ENCODE data around the gene RRP1B. TPM values are rescaled to one million over a fixed set of nuclear protein-coding genes. Genes with fewer than 3 reads are reported as not detected.
A peak's percentile ranks its signal among the peaks of the same experiment; 100 is the strongest.

RRP1B gene
- total RNA-seq, 4 donors from 2014 or later: 12.5 to 24.7 (median 18.9) TPM

- H3K9me3 ChIP-seq: no peaks in the 10 kb centered on the region
- peaks cover 17 to 19% of the 10 kb centered on the region in 2 donors for H3K4me1 ChIP-seq
- no peak overlapping the region for H3K27ac ChIP-seq
- ATAC-seq (no peak), DNase-seq (no peak)
- H3K36me3 ChIP-seq: peaks cover 0 to 3% of the 10 kb centered on the region in 2 donors
- TF ChIP-seq CTCF (IDR thresholded peaks at IDR 0.05 in 4 of 5, conservative IDR thresholded peaks at IDR 0.05 in 1 of 5) (no peak), POLR2A (IDR thresholded peaks at IDR 0.05) (no peak)
- H3K27me3 ChIP-seq: no peaks in the 10 kb centered on the region
- in situ Hi-C loops (cut with MboI; ENCODE audit: low sequenced_read_pairs in 4 of 4) (no loop called here), intact Hi-C loops (cut with DNase I; ENCODE audit: low total_unique reads) (loop anchor here (2.0 to 5.0 kb wide), 2 partner anchors 60 to 779 kb away; partner anchors contain the start of genes PDXK and WDR4)
- H3K4me3 ChIP-seq: no peak overlapping the region
These were observed 1.8 kb upstream of the RRP1B start for GRCh38 chr21:43657355-43658087.

DNA sequence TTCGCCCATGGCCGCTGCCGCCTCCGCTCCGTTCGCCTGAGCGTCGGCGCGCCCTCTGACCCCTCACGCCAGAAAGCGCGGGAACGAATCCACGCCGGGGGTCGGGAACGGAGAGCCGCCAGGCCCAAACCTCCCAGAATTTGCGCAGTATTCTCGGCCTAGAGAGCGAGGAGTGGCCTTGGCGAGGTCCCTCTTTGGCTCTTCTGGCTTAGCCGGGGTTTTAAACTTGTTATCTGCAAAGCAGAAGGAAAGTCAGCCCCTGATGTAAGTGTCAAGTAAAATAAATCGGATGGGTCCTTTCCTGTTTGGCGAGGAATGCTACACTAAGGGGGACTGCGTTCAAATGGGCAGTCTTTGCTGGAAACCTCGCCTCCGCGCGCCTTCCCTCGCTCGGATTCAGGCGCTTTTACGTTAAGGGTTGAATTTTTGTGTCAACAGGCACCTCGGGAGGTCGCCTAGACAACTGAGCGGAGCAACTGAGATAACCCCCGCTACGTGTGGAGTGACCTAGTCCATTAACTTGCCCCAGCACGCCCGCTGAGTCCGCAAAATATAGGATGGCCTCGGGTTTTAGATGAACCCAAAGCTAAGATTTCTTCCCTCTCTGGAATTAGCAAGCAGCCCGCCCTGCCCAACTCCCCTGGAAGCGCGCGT is 1.1 kb upstream of the RRP1B start:
- DNase-seq (no peak), ATAC-seq (no peak)
- Histone ChIP-seq H3K9me3 (no peaks in the 10 kb centered on the region), H3K36me3 (peaks cover 0 to 8% of the 10 kb centered on the region in 2 donors), H3K27ac (no peak overlapping the region), H3K27me3 (no peaks in the 10 kb centered on the region), H3K4me1 (peaks cover 17 to 19% of the 10 kb centered on the region in 2 donors), H3K4me3 (no peak overlapping the region)
- in situ Hi-C loops (cut with MboI; ENCODE audit: low sequenced_read_pairs in 4 of 4) (no loop called here), intact Hi-C loops (cut with DNase I; ENCODE audit: low total_unique reads) (loop anchor here (2.0 to 5.0 kb wide), 2 partner anchors 59 to 779 kb away; partner anchors contain the start of genes PDXK and WDR4)
- TF ChIP-seq POLR2A (IDR thresholded peaks at IDR 0.05) (no peak), CTCF (IDR thresholded peaks at IDR 0.05 in 4 of 5, conservative IDR thresholded peaks at IDR 0.05 in 1 of 5) (no peak)

GRCh38 chr21:43658769-43659135 is 608 bp upstream of the RRP1B start:
- in situ Hi-C loops (cut with MboI; ENCODE audit: low sequenced_read_pairs in 4 of 4) (no loop called here), intact Hi-C loops (cut with DNase I; ENCODE audit: low total_unique reads) (loop anchor here (2.0 to 5.0 kb wide), 2 partner anchors 59 to 780 kb away; partner anchors contain the start of genes PDXK and WDR4)
- DNase-seq (peak in 1 of 2 donors; percentile 21), ATAC-seq (no peak)
- H3K4me1 ChIP-seq: peaks cover 17 to 19% of the 10 kb centered on the region in 2 donors
- TF ChIP-seq POLR2A (IDR thresholded peaks at IDR 0.05): no peak
- TF ChIP-seq CTCF (IDR thresholded peaks at IDR 0.05 in 4 of 5, conservative IDR thresholded peaks at IDR 0.05 in 1 of 5): no peak
- peaks cover 0 to 12% of the 10 kb centered on the region in 2 donors for H3K36me3 ChIP-seq
- no peaks in the 10 kb centered on the region for H3K9me3 ChIP-seq
- no peaks in the 10 kb centered on the region for H3K27me3 ChIP-seq
- H3K4me3 ChIP-seq: peak overlapping the region; percentile 74 to 98 (median 88)
- H3K27ac ChIP-seq: peak overlapping the region; percentile 74 to 90 (median 88)

DNA sequence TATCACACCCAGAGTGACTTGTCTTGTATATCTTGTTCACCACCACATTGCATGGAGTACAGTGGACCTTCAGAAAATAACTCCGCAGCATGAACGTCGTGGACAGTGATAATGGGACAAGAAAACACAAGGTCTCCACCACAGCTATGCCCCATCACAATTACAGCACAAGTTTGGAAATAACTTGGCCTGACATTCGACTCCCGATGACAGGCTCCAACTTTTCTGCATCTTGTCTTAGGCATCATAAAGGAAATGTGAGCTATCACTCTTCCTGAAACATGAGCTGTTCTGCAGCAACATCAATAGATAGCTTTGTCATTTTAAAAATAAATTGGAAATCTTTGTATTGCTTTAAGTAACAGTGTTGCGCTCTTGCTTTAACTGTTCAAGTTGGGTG is 2.9 kb downstream of the RRP1B start:
- ATAC-seq: no peak
- Histone ChIP-seq H3K4me1 (peaks cover 17 to 19% of the 10 kb centered on the region in 2 donors), H3K4me3 (no peak overlapping the region)

More for the DNA sequence above, 2.9 kb downstream of the RRP1B start:
- Histone ChIP-seq H3K27ac (peak overlapping the region in 1 of 4 donors; percentile 11), H3K27me3 (no peaks in the 10 kb centered on the region), H3K9me3 (no peaks in the 10 kb centered on the region), H3K36me3 (peaks cover 0 to 12% of the 10 kb centered on the region in 2 donors)
- no peak for TF ChIP-seq CTCF (IDR thresholded peaks at IDR 0.05 in 4 of 5, conservative IDR thresholded peaks at IDR 0.05 in 1 of 5)
- no peak for TF ChIP-seq POLR2A (IDR thresholded peaks at IDR 0.05)
- DNase-seq: no peak
- intact Hi-C loops (cut with DNase I; ENCODE audit: low total_unique reads): no loop called here
- in situ Hi-C loops (cut with MboI; ENCODE audit: low sequenced_read_pairs in 4 of 4): no loop called here

All from gastrocnemius medialis (tissue), 4 donors.